ENCODE measurements around the gene PAX2.

PAX2 gene

GRCh38 chr10:100748231-100749058 lies 3.1 kb downstream of the PAX2 start:
- peak overlapping the region; percentile 80 to 89 (median 84) for H3K4me3 Mint-ChIP-seq
- H3K9me3 Mint-ChIP-seq: no peaks in the 10 kb centered on the region
- peak overlapping the region in 2 of 3 experiments; percentile 18 to 73 for H3K27ac Mint-ChIP-seq
- H3K36me3 Mint-ChIP-seq (ENCODE audit: low read depth): peaks cover 28% of the 10 kb centered on the region
- TF ChIP-seq, protein P1, sequence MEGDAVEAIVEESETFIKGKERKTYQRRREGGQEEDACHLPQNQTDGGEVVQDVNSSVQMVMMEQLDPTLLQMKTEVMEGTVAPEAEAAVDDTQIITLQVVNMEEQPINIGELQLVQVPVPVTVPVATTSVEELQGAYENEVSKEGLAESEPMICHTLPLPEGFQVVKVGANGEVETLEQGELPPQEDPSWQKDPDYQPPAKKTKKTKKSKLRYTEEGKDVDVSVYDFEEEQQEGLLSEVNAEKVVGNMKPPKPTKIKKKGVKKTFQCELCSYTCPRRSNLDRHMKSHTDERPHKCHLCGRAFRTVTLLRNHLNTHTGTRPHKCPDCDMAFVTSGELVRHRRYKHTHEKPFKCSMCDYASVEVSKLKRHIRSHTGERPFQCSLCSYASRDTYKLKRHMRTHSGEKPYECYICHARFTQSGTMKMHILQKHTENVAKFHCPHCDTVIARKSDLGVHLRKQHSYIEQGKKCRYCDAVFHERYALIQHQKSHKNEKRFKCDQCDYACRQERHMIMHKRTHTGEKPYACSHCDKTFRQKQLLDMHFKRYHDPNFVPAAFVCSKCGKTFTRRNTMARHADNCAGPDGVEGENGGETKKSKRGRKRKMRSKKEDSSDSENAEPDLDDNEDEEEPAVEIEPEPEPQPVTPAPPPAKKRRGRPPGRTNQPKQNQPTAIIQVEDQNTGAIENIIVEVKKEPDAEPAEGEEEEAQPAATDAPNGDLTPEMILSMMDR (IDR thresholded peaks at IDR 0.05; ENCODE audit: unreplicated experiment in 3 of 3): no peak
- peaks cover 97% of the 10 kb centered on the region for H3K27me3 Mint-ChIP-seq (ENCODE audit: low read depth)
- H3K4me1 Mint-ChIP-seq: peaks cover 38% of the 10 kb centered on the region

GRCh38 chr10:100749059-100749308 lies 3.6 kb downstream of the PAX2 start:
- H3K4me1 Mint-ChIP-seq: peaks cover 33% of the 10 kb centered on the region
- H3K27me3 Mint-ChIP-seq (ENCODE audit: low read depth): peaks cover 97% of the 10 kb centered on the region
- H3K27ac Mint-ChIP-seq: peak overlapping the region in 2 of 3 experiments; percentile 18 to 73
- H3K9me3 Mint-ChIP-seq: no peaks in the 10 kb centered on the region
- TF ChIP-seq, protein P1 (IDR thresholded peaks at IDR 0.05; ENCODE audit: unreplicated experiment in 3 of 3): no peak
- peaks cover 33% of the 10 kb centered on the region for H3K36me3 Mint-ChIP-seq (ENCODE audit: low read depth)
- H3K4me3 Mint-ChIP-seq: peak overlapping the region; percentile 80 to 89 (median 84)

DNA sequence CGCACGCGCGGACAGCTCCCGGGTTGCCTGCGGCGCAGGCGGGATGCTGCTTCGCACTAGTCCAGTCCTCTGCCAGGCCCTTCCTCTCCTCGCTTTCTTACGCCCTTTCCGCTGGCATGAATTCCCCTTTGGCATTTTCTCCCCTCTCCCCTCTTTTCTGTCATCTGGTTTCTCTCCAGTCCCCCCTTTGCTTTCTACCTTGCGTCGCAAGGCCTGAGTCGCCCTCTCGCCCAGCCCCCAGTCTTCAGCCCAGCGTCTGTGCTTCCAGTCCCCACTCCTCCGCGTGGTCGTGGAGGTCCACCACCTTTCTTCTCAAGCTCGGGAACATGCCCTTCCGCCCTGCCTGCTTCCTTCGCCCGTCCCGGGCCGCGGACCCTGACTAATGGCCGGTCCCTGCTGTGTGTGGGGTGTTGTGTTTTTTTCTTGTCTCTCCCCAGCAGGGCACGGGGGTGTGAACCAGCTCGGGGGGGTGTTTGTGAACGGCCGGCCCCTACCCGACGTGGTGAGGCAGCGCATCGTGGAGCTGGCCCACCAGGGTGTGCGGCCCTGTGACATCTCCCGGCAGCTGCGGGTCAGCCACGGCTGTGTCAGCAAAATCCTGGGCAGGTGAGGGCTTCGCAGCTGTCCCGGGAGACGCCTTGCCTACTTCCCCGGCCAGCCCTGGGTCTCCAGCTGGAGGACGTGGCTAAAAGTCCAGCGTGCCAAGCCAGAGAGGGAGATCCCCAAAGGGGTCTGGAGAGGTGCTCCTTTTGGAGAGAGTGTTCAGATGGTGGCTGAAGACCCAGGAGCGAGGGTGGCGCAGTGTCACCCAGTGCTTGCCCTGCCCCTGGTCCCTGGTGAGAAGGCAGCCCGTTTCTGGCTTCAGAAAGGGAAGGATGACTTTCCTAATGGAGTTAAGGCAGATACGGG lies 4.2 kb downstream of the PAX2 start:
- TF ChIP-seq, protein P1 (IDR thresholded peaks at IDR 0.05; ENCODE audit: unreplicated experiment in 3 of 3): no peak
- no peaks in the 10 kb centered on the region for H3K9me3 Mint-ChIP-seq
- H3K36me3 Mint-ChIP-seq (ENCODE audit: low read depth): peaks cover 39% of the 10 kb centered on the region
- peak overlapping the region; percentile 80 to 89 (median 84) for H3K4me3 Mint-ChIP-seq
- H3K27me3 Mint-ChIP-seq (ENCODE audit: low read depth): peaks cover 97% of the 10 kb centered on the region
- peaks cover 28% of the 10 kb centered on the region for H3K4me1 Mint-ChIP-seq
- peak overlapping the region in 2 of 3 experiments; percentile 18 to 73 for H3K27ac Mint-ChIP-seq

- TF ChIP-seq, protein P1 (IDR thresholded peaks at IDR 0.05; ENCODE audit: unreplicated experiment in 3 of 3): no peak
- Mint-ChIP-seq H3K27me3 (ENCODE audit: low read depth) (peaks cover 98% of the 10 kb centered on the region), H3K4me3 (peak overlapping the region; percentile 17 to 89 (median 84)), H3K36me3 (ENCODE audit: low read depth) (peaks cover 46% of the 10 kb centered on the region), H3K27ac (no peak overlapping the region), H3K9me3 (no peaks in the 10 kb centered on the region), H3K4me1 (peaks cover 28% of the 10 kb centered on the region)
Measured at GRCh38 chr10:100750291-100751210, 5.2 kb downstream of the PAX2 start.

- Mint-ChIP-seq H3K27ac (no peak overlapping the region), H3K4me3 (peak overlapping the region; percentile 16 to 89 (median 20)), H3K9me3 (no peaks in the 10 kb centered on the region), H3K27me3 (ENCODE audit: low read depth) (peaks cover 100% of the 10 kb centered on the region), H3K4me1 (peaks cover 24% of the 10 kb centered on the region), H3K36me3 (ENCODE audit: low read depth) (peaks cover 51% of the 10 kb centered on the region)
- TF ChIP-seq, protein P1 (IDR thresholded peaks at IDR 0.05; ENCODE audit: unreplicated experiment in 3 of 3): no peak
Measured at GRCh38 chr10:100751211-100751933, 6.0 kb downstream of the PAX2 start.

All from nephron (organoid).